Measurements from ENCODE around the gene CDKL1. TPM values are rescaled to one million over a fixed set of nuclear protein-coding genes. Genes with fewer than 3 reads are reported as not detected.

CDKL1 gene
- total and polyA plus RNA-seq, 2 donors (not counting 3 experiments of a cell fraction or from before 2014, with no cell fraction given), result 2.6 to 9.7 TPM

DNA sequence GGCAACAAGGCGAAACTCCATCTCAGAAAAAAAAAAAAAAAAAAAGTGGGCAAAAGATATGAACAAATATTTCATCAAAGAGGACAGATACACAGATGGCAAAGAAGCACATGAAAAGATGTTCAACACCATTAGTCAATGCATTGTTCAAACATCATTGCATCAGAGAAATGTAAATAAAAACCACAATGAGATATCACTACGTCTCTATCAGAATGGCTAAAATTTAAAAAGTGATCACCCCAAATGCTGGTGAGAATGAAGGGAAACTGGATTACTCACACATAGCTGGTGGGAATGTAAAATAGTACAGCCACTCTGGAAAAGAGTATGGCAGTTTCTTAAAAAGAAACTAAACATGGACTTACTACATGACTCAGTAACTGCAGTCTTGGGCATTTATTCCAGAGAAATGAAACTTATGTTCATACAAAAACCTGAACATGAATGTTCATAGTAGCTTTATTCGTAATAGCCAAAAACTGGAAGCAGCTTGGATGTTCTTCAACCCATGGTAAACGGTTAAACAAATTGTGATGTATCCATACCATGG lies 88.2 kb downstream of the CDKL1 start:
- Histone ChIP-seq H3K9me3 (replicated peaks; ENCODE audit: control insufficient read depth, insufficient read depth, low read length) (no peaks in the 10 kb centered on the region), H3K79me2 (ENCODE audit: control insufficient read depth, insufficient read depth, low read length) (peaks cover 3% of the 10 kb centered on the region), H3K27ac (ENCODE audit: insufficient read depth, low read depth, low read length) (no peak overlapping the region), H4K20me1 (replicated peaks; ENCODE audit: control insufficient read depth, extremely low read depth, insufficient read depth, low read length) (no peaks in the 10 kb centered on the region), H3K4me1 (ENCODE audit: control insufficient read depth, extremely low read depth, insufficient read depth, low read length) (peaks cover 15% of the 10 kb centered on the region), H3K4me2 (ENCODE audit: insufficient read depth, low read length) (no peak overlapping the region), H3K27me3 (ENCODE audit: control insufficient read depth in 2 of 2, insufficient read depth in 2 of 2, low read length in 2 of 2) (no peaks in the 10 kb centered on the region), H3K36me3 (ENCODE audit: control insufficient read depth in 2 of 2, extremely low read depth in 1 of 2, insufficient read depth in 2 of 2, low read length in 2 of 2) (no peaks in the 10 kb centered on the region), H2AFZ (ENCODE audit: low read depth, low read length) (no peak overlapping the region), H3K9ac (replicated peaks; ENCODE audit: extremely low read depth, insufficient read depth, low read length) (no peak overlapping the region), H3K4me3 (replicated peaks in 1 of 3; ENCODE audit: insufficient read depth in 1 of 3, low read depth in 1 of 3, low read length in 3 of 3) (no peak overlapping the region), H3K9me1 (replicated peaks; ENCODE audit: control insufficient read depth, extremely low read depth, insufficient read depth, low read length) (no peaks in the 10 kb centered on the region)
- no peak for TF ChIP-seq JUN (IDR thresholded peaks at IDR 0.05; ENCODE audit: borderline replicate concordance, insufficient read depth, insufficient read length, low read depth)
- no peak for TF ChIP-seq POLR2AphosphoS5 (IDR thresholded peaks at IDR 0.05; ENCODE audit: insufficient read depth, low read depth, low read length)
- TF ChIP-seq POLR2A (IDR thresholded peaks at IDR 0.05; ENCODE audit: low read depth, low read length), result no peak
- ChIA-PET CTCF (interaction anchor here (1.3 kb wide), 1 partner anchor 13 kb away, joined by 6 read pairs; no protein-coding TSS in a partner anchor), POLR2A (interaction anchor here (0.7 kb wide), 1 partner anchor 562 kb away, joined by 3 read pairs; no protein-coding TSS in a partner anchor)
- FAIRE-seq, result no peak
- intact Hi-C loops (cut with micrococcal nuclease), result no loop called here
- BruUV-seq (replicated peaks), result no TSS peak
- dilution Hi-C loops (cut with MboI; ENCODE audit: extremely low pct_ligation_motif_present, low sequenced_read_pairs), result no loop called here
- no peak for DNase-seq (ENCODE audit: low read depth, low spot score)

DNA sequence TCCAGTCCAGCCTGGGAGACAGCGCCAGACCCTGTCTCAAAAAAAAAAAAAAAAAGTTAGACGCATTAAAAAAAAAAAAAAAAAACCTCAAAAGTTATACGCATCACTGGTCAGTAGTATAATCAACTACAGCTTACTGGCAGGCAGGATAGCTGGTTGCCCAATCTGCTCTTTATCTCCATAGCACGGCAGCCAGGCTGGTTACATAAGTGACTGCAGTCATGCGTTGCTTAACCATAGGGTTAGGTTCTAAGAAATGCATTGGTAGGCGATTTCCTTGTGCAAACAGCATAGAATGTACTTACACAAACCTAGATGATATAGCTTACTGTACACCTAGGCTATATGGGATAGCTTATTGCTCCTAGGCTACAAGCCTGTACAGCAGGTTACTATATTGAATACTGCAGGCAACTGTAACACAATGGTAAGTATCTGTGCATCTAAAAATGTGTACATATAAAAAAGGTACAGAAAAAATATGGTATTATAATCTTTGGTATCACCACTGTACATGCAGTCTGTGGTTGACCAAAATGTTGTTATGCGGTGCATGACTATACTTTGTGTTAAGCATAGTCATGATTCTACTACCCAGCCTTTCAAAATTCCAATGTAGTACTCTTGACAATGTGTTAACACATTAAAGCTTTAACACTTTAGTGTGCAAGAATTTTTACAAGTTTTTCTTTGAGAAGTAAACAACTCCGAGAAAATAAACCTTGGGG lies 92.8 kb downstream of the CDKL1 start:
- H3K9ac ChIP-seq (replicated peaks; ENCODE audit: extremely low read depth, insufficient read depth, low read length), result no peak overlapping the region
- no peak overlapping the region for H2AFZ ChIP-seq (ENCODE audit: low read depth, low read length)
- TF ChIP-seq POLR2AphosphoS5 (IDR thresholded peaks at IDR 0.05; ENCODE audit: insufficient read depth, low read depth, low read length) (no peak), GATA2 (IDR thresholded peaks at IDR 0.05; ENCODE audit: insufficient read depth, insufficient read length, low read depth, low read length) (no peak), MYC (IDR thresholded peaks at IDR 0.05; ENCODE audit: low read depth, low read length) (no peak), POLR2A (IDR thresholded peaks at IDR 0.05; ENCODE audit: low read depth, low read length) (no peak), EZH2 (IDR thresholded peaks at IDR 0.05; ENCODE audit: borderline replicate concordance, low read depth, low read length, severe bottlenecking) (no peak), JUN (IDR thresholded peaks at IDR 0.05; ENCODE audit: borderline replicate concordance, insufficient read depth, insufficient read length, low read depth) (no peak), FOS (IDR thresholded peaks at IDR 0.05; ENCODE audit: borderline replicate concordance, insufficient read depth, low read length) (no peak)
- TF ChIP-seq, protein P1, sequence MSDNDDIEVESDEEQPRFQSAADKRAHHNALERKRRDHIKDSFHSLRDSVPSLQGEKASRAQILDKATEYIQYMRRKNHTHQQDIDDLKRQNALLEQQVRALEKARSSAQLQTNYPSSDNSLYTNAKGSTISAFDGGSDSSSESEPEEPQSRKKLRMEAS (IDR thresholded peaks at IDR 0.05; ENCODE audit: insufficient read depth, insufficient read length), result no peak
- TF ChIP-seq, protein P2, sequence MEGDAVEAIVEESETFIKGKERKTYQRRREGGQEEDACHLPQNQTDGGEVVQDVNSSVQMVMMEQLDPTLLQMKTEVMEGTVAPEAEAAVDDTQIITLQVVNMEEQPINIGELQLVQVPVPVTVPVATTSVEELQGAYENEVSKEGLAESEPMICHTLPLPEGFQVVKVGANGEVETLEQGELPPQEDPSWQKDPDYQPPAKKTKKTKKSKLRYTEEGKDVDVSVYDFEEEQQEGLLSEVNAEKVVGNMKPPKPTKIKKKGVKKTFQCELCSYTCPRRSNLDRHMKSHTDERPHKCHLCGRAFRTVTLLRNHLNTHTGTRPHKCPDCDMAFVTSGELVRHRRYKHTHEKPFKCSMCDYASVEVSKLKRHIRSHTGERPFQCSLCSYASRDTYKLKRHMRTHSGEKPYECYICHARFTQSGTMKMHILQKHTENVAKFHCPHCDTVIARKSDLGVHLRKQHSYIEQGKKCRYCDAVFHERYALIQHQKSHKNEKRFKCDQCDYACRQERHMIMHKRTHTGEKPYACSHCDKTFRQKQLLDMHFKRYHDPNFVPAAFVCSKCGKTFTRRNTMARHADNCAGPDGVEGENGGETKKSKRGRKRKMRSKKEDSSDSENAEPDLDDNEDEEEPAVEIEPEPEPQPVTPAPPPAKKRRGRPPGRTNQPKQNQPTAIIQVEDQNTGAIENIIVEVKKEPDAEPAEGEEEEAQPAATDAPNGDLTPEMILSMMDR (IDR thresholded peaks at IDR 0.05; ENCODE audit: extremely low read depth in 1 of 2, insufficient read depth in 1 of 2, low read depth in 1 of 2, low read length in 2 of 2), result no peak
- no peaks in the 10 kb centered on the region for H3K36me3 ChIP-seq (ENCODE audit: control insufficient read depth in 2 of 2, extremely low read depth in 1 of 2, insufficient read depth in 2 of 2, low read length in 2 of 2)
- H3K4me3 ChIP-seq (replicated peaks in 1 of 3; ENCODE audit: insufficient read depth in 1 of 3, low read depth in 1 of 3, low read length in 3 of 3), result no peak overlapping the region
- H3K4me1 ChIP-seq (ENCODE audit: control insufficient read depth, extremely low read depth, insufficient read depth, low read length), result no peaks in the 10 kb centered on the region
- dilution Hi-C loops (cut with MboI; ENCODE audit: extremely low pct_ligation_motif_present, low sequenced_read_pairs) (no loop called here), intact Hi-C loops (cut with micrococcal nuclease) (no loop called here)
- H3K9me1 ChIP-seq (replicated peaks; ENCODE audit: control insufficient read depth, extremely low read depth, insufficient read depth, low read length), result no peaks in the 10 kb centered on the region
- no peak overlapping the region for H3K27ac ChIP-seq (ENCODE audit: insufficient read depth, low read depth, low read length)
- H3K9me3 ChIP-seq (replicated peaks; ENCODE audit: control insufficient read depth, insufficient read depth, low read length), result no peaks in the 10 kb centered on the region
- FAIRE-seq (no peak), DNase-seq (ENCODE audit: low read depth, low spot score) (no peak)
- ChIA-PET POLR2A (no interaction called here), CTCF (interaction anchor here (0.5 to 1.2 kb wide), 2 partner anchors 9 to 660 kb away, joined by 3 read pairs; no protein-coding TSS in a partner anchor)
- BruUV-seq (replicated peaks), result no TSS peak
- no peaks in the 10 kb centered on the region for H3K27me3 ChIP-seq (ENCODE audit: control insufficient read depth in 2 of 2, insufficient read depth in 2 of 2, low read length in 2 of 2)
- H4K20me1 ChIP-seq (replicated peaks; ENCODE audit: control insufficient read depth, extremely low read depth, insufficient read depth, low read length), result no peaks in the 10 kb centered on the region
- H3K79me2 ChIP-seq (ENCODE audit: control insufficient read depth, insufficient read depth, low read length), result no peaks in the 10 kb centered on the region
- no peak overlapping the region for H3K4me2 ChIP-seq (ENCODE audit: insufficient read depth, low read length)

Measured in endothelial cell of umbilical vein (primary cell).